Endodermal cell (in vitro differentiated cells): ENCODE measurements around the gene ZSWIM3. TPM values are rescaled to one million over a fixed set of nuclear protein-coding genes. Genes with fewer than 3 reads are reported as not detected.

Experiments
- DNase-seq: peaks from one replicate; pipeline ENCODE4 v3.0.0-alpha.2; 2017
- H3K27ac ChIP-seq: 2 replicates; pipeline ENCODE4 v1.5.1; 2013; ENCODE audit warnings: mild to moderate bottlenecking, low read depth, low read length, moderate library complexity
- H3K27me3 ChIP-seq: 2 replicates; pipeline ENCODE4 v1.6.1; 2013; ENCODE audit warnings: mild to moderate bottlenecking, low read length, moderate library complexity; ENCODE audit not compliant: insufficient read depth, control insufficient read depth, poor library complexity, severe bottlenecking
- H3K36me3 ChIP-seq: 2 replicates; pipeline ENCODE4 v1.7.0; 2013; ENCODE audit warnings: mild to moderate bottlenecking, low read length, moderate library complexity; ENCODE audit not compliant: control insufficient read depth, insufficient read depth
- H3K4me1 ChIP-seq: one replicate; pipeline ENCODE4 v1.7.0; 2013; ENCODE audit warnings: low read length; ENCODE audit not compliant: control insufficient read depth, insufficient read depth
- H3K4me3 ChIP-seq: 2 replicates; pipeline ENCODE4 v1.5.1; 2013; ENCODE audit warnings: mild to moderate bottlenecking, low read length, moderate library complexity
- H3K9ac ChIP-seq: 2 replicates; pipeline ENCODE4 v1.6.1; 2013; ENCODE audit warnings: mild to moderate bottlenecking, low read length, moderate library complexity; ENCODE audit not compliant: poor library complexity, severe bottlenecking; ENCODE audit errors: extremely low read depth
- H3K9me3 ChIP-seq: 2 replicates; pipeline ENCODE4 v1.6.1; 2013; ENCODE audit warnings: mild to moderate bottlenecking, low read length, moderate library complexity; ENCODE audit not compliant: control insufficient read depth
- H3K27ac Mint-ChIP-seq: 2 replicates; pipeline ENCODE4 v1.8.0; 2020; ENCODE audit warnings: mixed read lengths
- H3K27me3 Mint-ChIP-seq: 2 replicates; pipeline ENCODE4 v1.8.0; 2021; ENCODE audit warnings: mild to moderate bottlenecking, mixed read lengths; ENCODE audit not compliant: insufficient read depth
- H3K36me3 Mint-ChIP-seq: 2 replicates; pipeline ENCODE4 v1.8.0; 2020; ENCODE audit warnings: low read depth, mixed read lengths
- H3K4me1 Mint-ChIP-seq: 2 replicates; pipeline ENCODE4 v1.8.0; 2020; ENCODE audit warnings: mixed read lengths
- H3K4me3 Mint-ChIP-seq: 2 replicates; pipeline ENCODE4 v1.8.0; 2020; ENCODE audit warnings: mild to moderate bottlenecking, moderate library complexity, mixed read lengths
- H3K9me3 Mint-ChIP-seq: 2 replicates; pipeline ENCODE4 v1.8.0; 2020; ENCODE audit warnings: mild to moderate bottlenecking, mixed read lengths
- WGBS, 2 experiments: methylation state at CpG; one replicate each; pipeline versions ENCODE4 v1.1.5 to v1.1.7; 2013; ENCODE audit warnings: missing lambda C conversion rate in 2 of 2, mixed read lengths in 1 of 2; ENCODE audit not compliant: insufficient coverage in 1 of 2, insufficient read length in 1 of 2; 5-methylcytosine and 5-hydroxymethylcytosine counted together
- total RNA-seq, 2 donors: library from RNA; stranded (reverse); fragmentation: NEBNext Ultra II Directional in 1 of 2; extraction: Animal tissue kit (Norgen Biotek cat#: 25700) in 1 of 2; gene quantifications; 2 replicates in 1 of 2; 3 replicates in 1 of 2; pipeline ENCODE4 v1.2.1, GENCODE V29; 2021
- TF ChIP-seq, protein P1 (sequence below): fragments of 200-600 bp; sonication (generic); conservative IDR thresholded peaks from 2 replicates; pipeline ENCODE4 v1.5.0; 2021; ENCODE audit warnings: antibody characterized with exemption, mild to moderate bottlenecking

Gene ZSWIM3
- total RNA-seq, 2 donors from 2014 or later: 2.1 to 4.6 TPM

- Mint-ChIP-seq H3K9me3 (no peaks in the 10 kb centered on the region), H3K36me3 (peaks cover 4% of the 10 kb centered on the region), H3K27ac (no peak overlapping the region), H3K4me3 (no peak overlapping the region), H3K4me1 (peaks cover under 1% of the 10 kb centered on the region), H3K27me3 (no peaks in the 10 kb centered on the region)
- no peak for DNase-seq
- no peak overlapping the region for H3K27ac ChIP-seq
- no peaks in the 10 kb centered on the region for H3K4me1 ChIP-seq
- H3K36me3 ChIP-seq: no peaks in the 10 kb centered on the region
- 90 to 93% methylated on average over 3 to 5 of the region's 5 CpGs for WGBS, 2 experiments
- no peaks in the 10 kb centered on the region for H3K9me3 ChIP-seq
- H3K27me3 ChIP-seq: no peaks in the 10 kb centered on the region
- TF ChIP-seq, protein P1, sequence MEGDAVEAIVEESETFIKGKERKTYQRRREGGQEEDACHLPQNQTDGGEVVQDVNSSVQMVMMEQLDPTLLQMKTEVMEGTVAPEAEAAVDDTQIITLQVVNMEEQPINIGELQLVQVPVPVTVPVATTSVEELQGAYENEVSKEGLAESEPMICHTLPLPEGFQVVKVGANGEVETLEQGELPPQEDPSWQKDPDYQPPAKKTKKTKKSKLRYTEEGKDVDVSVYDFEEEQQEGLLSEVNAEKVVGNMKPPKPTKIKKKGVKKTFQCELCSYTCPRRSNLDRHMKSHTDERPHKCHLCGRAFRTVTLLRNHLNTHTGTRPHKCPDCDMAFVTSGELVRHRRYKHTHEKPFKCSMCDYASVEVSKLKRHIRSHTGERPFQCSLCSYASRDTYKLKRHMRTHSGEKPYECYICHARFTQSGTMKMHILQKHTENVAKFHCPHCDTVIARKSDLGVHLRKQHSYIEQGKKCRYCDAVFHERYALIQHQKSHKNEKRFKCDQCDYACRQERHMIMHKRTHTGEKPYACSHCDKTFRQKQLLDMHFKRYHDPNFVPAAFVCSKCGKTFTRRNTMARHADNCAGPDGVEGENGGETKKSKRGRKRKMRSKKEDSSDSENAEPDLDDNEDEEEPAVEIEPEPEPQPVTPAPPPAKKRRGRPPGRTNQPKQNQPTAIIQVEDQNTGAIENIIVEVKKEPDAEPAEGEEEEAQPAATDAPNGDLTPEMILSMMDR: no peak
- H3K4me3 ChIP-seq: no peak overlapping the region
- no peak overlapping the region for H3K9ac ChIP-seq
Measured at GRCh38 chr20:45866454-45866853, 9.0 kb downstream of the ZSWIM3 start.

- no peaks in the 10 kb centered on the region for H3K27me3 Mint-ChIP-seq
- H3K4me1 Mint-ChIP-seq: peaks cover 5% of the 10 kb centered on the region
- Histone ChIP-seq H3K9me3 (no peaks in the 10 kb centered on the region), H3K36me3 (no peaks in the 10 kb centered on the region), H3K27ac (no peak overlapping the region), H3K27me3 (no peaks in the 10 kb centered on the region), H3K4me1 (no peaks in the 10 kb centered on the region), H3K4me3 (no peak overlapping the region), H3K9ac (no peak overlapping the region)
- WGBS, 2 experiments: 97% methylated on average over 6 of the region's 6 CpGs; no CpG with 5 or more reads in 1 of the 2 experiments
- no peak for DNase-seq
- H3K36me3 Mint-ChIP-seq: peaks cover 4% of the 10 kb centered on the region
- no peaks in the 10 kb centered on the region for H3K9me3 Mint-ChIP-seq
- TF ChIP-seq, protein P1: no peak
- no peak overlapping the region for H3K4me3 Mint-ChIP-seq
- no peak overlapping the region for H3K27ac Mint-ChIP-seq
Measured at GRCh38 chr20:45867136-45867818, 9.9 kb downstream of the ZSWIM3 start.

- no peak for DNase-seq
- H3K36me3 Mint-ChIP-seq: peaks cover 4% of the 10 kb centered on the region
- TF ChIP-seq, protein P1: no peak
- H3K9me3 Mint-ChIP-seq: no peaks in the 10 kb centered on the region
- H3K36me3 ChIP-seq: no peaks in the 10 kb centered on the region
- H3K27ac ChIP-seq: no peak overlapping the region
- H3K27me3 Mint-ChIP-seq: no peaks in the 10 kb centered on the region
- no peaks in the 10 kb centered on the region for H3K27me3 ChIP-seq
- no peak overlapping the region for H3K27ac Mint-ChIP-seq
- no peaks in the 10 kb centered on the region for H3K9me3 ChIP-seq
- no peaks in the 10 kb centered on the region for H3K4me1 ChIP-seq
- peaks cover 8% of the 10 kb centered on the region for H3K4me1 Mint-ChIP-seq
- H3K4me3 Mint-ChIP-seq: no peak overlapping the region
- H3K9ac ChIP-seq: no peak overlapping the region
- no peak overlapping the region for H3K4me3 ChIP-seq
Measured at GRCh38 chr20:45867819-45868176, 10.4 kb downstream of the ZSWIM3 start.
